Measurements from ENCODE around the gene CFAP97D2. TPM values are rescaled to one million over a fixed set of nuclear protein-coding genes. Genes with fewer than 3 reads are reported as not detected.

The CFAP97D2 gene
- polyA plus RNA-seq, 6 donors from 2014 or later = not detected

GRCh38 chr13:114266241-114266640 is 87.2 kb downstream of the CFAP97D2 start:
- no peaks in the 10 kb centered on the region for H3K27me3 Mint-ChIP-seq
- H3K9me3 Mint-ChIP-seq = peaks cover 0 to 3% (median 0%) of the 10 kb centered on the region in 7 donors
- peaks cover 21 to 39% (median 27%) of the 10 kb centered on the region in 3 donors for H3K4me1 Mint-ChIP-seq
- H3K4me3 Mint-ChIP-seq = no peak overlapping the region
- H3K27ac Mint-ChIP-seq = peak overlapping the region in 3 of 6 donors; percentile 29 to 88 (median 36)
- no peak for DNase-seq
- peaks cover 9 to 22% of the 10 kb centered on the region in 2 donors for H3K36me3 Mint-ChIP-seq
- ATAC-seq (ENCODE audit: low read depth in 2 of 2) = no peak

- Mint-ChIP-seq H3K9me3 (peaks cover 0 to 3% (median 0%) of the 10 kb centered on the region in 7 donors), H3K4me3 (peak overlapping the region in 1 of 8 donors; percentile 41), H3K27me3 (no peaks in the 10 kb centered on the region), H3K27ac (peak overlapping the region in 4 of 6 donors; percentile 59 to 88 (median 66)), H3K4me1 (peaks cover 8 to 15% (median 13%) of the 10 kb centered on the region in 3 donors), H3K36me3 (peaks cover 20 to 24% of the 10 kb centered on the region in 2 donors)
- ATAC-seq (ENCODE audit: low read depth in 2 of 2) (peak in 1 of 2 donors; percentile 20), DNase-seq (no peak)
These were observed 89.6 kb downstream of the CFAP97D2 start for GRCh38 chr13:114268344-114269280.

- no peak overlapping the region for H3K4me3 Mint-ChIP-seq
- ATAC-seq (ENCODE audit: low read depth in 2 of 2) (no peak), DNase-seq (no peak)
- H3K9me3 Mint-ChIP-seq = peaks cover 0 to 3% (median 0%) of the 10 kb centered on the region in 7 donors
- H3K36me3 Mint-ChIP-seq = peaks cover 20 to 24% of the 10 kb centered on the region in 2 donors
- H3K27me3 Mint-ChIP-seq = no peaks in the 10 kb centered on the region
- peaks cover 5 to 10% (median 8%) of the 10 kb centered on the region in 3 donors for H3K4me1 Mint-ChIP-seq
- peak overlapping the region in 2 of 6 donors; percentile 59 to 67 for H3K27ac Mint-ChIP-seq
These were observed 90.3 kb downstream of the CFAP97D2 start for GRCh38 chr13:114269281-114269770.

Other genes starting within 250 kb of the CFAP97D2 start
- gene C13orf46, start 205.2 kb upstream of the CFAP97D2 start, polyA plus RNA-seq (ENCODE audit: low read depth in 6 of 6) = under 1 TPM in 4 of 6 donors, not detected in 2; 0.19 to 0.52 (median 0.36) TPM
- 10 to 100 TPM; 17.1 to 41.9 (median 28.8) TPM for gene RASA3, start 46.6 kb upstream of the CFAP97D2 start, polyA plus RNA-seq (ENCODE audit: low read depth in 6 of 6)
- 10 to 100 TPM; 21.4 to 29.9 (median 24.5) TPM for gene CDC16, start 55.6 kb downstream of the CFAP97D2 start, polyA plus RNA-seq (ENCODE audit: low read depth in 6 of 6)
- gene UPF3A, start 102.3 kb downstream of the CFAP97D2 start, polyA plus RNA-seq (ENCODE audit: low read depth in 6 of 6) = 10 to 100 TPM; 17.0 to 26.8 (median 23.0) TPM
- gene CHAMP1, start 135.2 kb downstream of the CFAP97D2 start, polyA plus RNA-seq (ENCODE audit: low read depth in 6 of 6) = 10 to 100 TPM in 5 of 6 donors, 1 to 10 TPM in 1; 5.6 to 26.3 (median 17.7) TPM

All from naive B cell (primary cell).